ENCODE data around the gene ERFL.

GRCh38 chr19:41937525-41938468, 9.5 kb upstream of the ERFL start:
- TF ChIP-seq CTCF (IDR thresholded peaks at IDR 0.05): no peak
- no peak for TF ChIP-seq POLR2A (IDR thresholded peaks at IDR 0.05)
